GM10248 (cell line): ENCODE results near the gene NAT10.

Source experiments
- CTCF ChIA-PET: fragments of 300-600 bp; sonication (Branson Sonifier 250); formaldehyde crosslinking; extraction: SDS; loops from one replicate; lab custom pipeline; 2021; ENCODE audit warnings: antibody characterized with exemption; lab: Yijun Ruan, JAX
- POLR2A ChIA-PET: fragments of 350-650 bp; sonication (Branson Sonifier 250); formaldehyde crosslinking; extraction: SDS; loops from one replicate; lab custom pipeline; 2020; ENCODE audit warnings: antibody characterized with exemption; lab: Yijun Ruan, JAX
- DNase-seq: peaks from one replicate; pipeline ENCODE4 v3.0.0; 2012; ENCODE audit errors: extremely low spot score
- TF ChIP-seq, protein P1 (sequence below): IDR thresholded peaks from 2 replicates; pipeline ENCODE4 v1.5.1; 2012; ENCODE audit warnings: mild to moderate bottlenecking, low read depth; ENCODE audit errors: extremely low read depth, missing control alignments, control extremely low read depth

The NAT10 gene

DNA sequence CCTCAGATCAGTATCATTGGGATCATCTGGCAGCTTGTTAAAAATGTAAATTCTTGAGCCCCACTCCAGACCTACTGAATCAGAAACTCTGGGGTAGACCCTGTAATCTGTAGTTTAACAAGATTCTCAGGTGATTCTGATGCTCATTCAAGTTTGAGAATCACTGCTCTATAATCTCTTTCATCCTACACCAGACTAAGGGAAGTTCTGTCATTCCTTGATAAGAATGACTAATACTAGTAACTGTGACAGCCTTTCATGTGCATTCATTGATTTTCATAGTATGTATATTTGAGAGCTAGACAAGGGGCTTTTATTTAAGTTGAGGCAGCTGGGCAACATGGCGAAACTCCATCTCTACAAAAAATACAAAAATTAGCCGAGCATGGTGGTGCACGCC, 30.0 kb downstream of the NAT10 start:
- ChIA-PET POLR2A (no interaction called here), CTCF (interaction anchor here (0.8 to 3.5 kb wide), 6 partner anchors 13 to 357 kb away, joined by 3 to 11 read pairs (median 4); no protein-coding TSS in a partner anchor)
- no peak for DNase-seq
- TF ChIP-seq, protein P1, sequence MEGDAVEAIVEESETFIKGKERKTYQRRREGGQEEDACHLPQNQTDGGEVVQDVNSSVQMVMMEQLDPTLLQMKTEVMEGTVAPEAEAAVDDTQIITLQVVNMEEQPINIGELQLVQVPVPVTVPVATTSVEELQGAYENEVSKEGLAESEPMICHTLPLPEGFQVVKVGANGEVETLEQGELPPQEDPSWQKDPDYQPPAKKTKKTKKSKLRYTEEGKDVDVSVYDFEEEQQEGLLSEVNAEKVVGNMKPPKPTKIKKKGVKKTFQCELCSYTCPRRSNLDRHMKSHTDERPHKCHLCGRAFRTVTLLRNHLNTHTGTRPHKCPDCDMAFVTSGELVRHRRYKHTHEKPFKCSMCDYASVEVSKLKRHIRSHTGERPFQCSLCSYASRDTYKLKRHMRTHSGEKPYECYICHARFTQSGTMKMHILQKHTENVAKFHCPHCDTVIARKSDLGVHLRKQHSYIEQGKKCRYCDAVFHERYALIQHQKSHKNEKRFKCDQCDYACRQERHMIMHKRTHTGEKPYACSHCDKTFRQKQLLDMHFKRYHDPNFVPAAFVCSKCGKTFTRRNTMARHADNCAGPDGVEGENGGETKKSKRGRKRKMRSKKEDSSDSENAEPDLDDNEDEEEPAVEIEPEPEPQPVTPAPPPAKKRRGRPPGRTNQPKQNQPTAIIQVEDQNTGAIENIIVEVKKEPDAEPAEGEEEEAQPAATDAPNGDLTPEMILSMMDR, result no peak

DNA sequence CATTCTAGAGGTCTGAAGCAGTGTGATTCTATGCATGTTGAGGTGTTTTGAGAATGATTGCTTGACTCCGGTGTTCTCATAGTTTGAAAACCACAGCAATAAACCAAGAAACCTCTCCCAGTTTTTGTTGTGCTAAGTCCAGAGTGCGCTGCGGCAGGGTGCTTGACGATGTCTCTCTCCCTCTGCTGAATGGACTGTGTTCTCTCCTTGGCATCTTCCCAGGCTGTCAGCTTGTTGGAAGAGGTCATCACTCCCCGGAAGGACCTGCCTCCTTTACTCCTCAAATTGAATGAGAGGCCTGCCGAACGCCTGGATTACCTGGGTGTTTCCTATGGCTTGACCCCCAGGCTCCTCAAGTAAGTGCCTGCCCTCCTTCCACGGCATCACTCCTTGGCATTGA, 31.0 kb downstream of the NAT10 start:
- ChIA-PET POLR2A (no interaction called here), CTCF (interaction anchor here (1.2 to 3.5 kb wide), 3 partner anchors 15 to 356 kb away, joined by 4 to 11 read pairs (median 5); no protein-coding TSS in a partner anchor)
- no peak for DNase-seq
- TF ChIP-seq, protein P1, result no peak

DNA sequence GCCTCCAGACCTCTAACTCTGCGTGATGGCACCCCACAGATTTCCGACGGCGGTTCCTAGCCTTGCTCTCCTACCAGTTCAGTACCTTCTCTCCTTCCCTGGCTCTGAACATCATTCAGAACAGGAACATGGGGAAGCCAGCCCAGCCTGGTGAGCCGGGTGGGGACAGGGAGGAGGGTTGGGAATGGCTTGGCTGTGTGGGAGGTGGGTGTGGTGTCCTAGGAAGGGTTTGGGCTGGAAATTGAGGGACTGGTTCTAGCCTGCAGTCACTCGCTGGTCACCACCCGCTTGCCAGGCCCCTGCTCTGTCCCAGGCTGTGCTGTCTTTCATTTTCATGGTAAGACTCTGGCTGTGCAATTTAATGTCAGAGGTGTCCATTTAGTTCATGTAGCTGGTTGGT, 33.9 kb downstream of the NAT10 start:
- POLR2A ChIA-PET, result no interaction called here
- TF ChIP-seq, protein P1, result no peak
- CTCF ChIA-PET, result interaction anchor here (1.0 to 1.3 kb wide), 2 partner anchors 11 to 65 kb away, joined by 3 to 4 read pairs; no protein-coding TSS in a partner anchor
- DNase-seq, result no peak

DNA sequence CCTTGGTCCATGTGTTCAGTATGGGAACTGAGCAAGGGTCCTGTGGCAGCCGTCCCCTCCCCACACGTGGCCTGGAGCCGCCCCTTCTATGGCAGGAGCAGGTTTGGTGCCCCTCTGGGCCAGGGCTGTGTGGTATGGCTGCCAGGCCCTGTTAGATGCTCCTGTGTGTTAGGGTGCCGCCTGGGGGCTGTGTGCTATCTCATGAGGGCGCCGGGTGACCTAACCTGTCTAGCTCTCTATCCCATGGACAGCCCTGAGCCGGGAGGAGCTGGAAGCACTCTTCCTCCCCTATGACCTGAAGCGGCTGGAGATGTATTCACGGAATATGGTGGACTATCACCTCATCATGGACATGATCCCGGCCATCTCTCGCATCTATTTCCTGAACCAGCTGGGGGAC, 34.7 kb downstream of the NAT10 start:
- ChIA-PET CTCF (interaction anchor here (1.0 to 1.8 kb wide), 5 partner anchors 10 to 66 kb away, joined by 3 to 6 read pairs (median 3); no protein-coding TSS in a partner anchor), POLR2A (no interaction called here)
- TF ChIP-seq, protein P1, result no peak
- no peak for DNase-seq

DNA sequence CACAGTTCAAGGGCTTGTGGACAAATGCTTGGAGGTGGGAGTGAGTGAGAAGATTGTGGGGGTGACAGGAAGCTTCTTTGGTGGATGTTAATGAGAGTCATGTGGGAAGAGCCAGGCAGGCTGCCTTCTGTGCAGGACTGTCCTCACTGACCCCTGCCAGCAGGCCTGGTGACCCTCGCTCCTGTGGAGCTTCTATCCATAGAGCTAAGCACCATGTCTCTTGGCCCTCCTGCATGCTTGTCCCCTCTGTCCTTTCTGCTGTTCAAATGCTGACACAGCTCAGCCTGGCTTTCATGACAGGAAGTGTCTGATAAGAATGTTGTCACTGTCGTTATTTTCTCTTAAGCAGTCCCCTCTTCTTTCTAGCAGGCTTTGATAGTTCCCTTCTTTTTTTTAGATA, 37.6 kb downstream of the NAT10 start:
- ChIA-PET POLR2A (no interaction called here), CTCF (interaction anchor here (0.8 to 2.0 kb wide), 5 partner anchors 9 to 146 kb away, joined by 3 to 7 read pairs (median 4); no protein-coding TSS in a partner anchor)
- TF ChIP-seq, protein P1, result no peak
- no peak for DNase-seq

DNA sequence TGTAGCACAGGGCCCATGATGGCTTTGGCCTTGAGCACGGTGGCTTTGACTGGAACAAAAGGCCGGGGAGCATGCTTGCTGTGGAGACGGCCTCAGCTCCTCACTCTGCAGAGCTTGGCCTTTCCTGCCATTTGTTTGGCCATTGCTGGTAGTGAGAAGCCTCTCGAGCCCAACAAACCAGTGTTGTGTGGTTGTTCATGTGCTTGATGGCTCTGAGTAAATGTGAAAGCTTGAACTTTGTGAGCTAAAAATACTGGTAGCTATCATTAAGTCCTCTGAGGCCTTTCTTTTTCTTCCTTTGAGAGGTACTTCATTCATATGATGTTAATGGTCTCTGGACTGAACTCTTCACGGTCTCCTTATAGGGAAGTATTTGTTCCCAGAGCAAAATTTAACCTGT, 39.6 kb downstream of the NAT10 start:
- CTCF ChIA-PET, result interaction anchor here (0.7 to 2.2 kb wide), 7 partner anchors 9 to 324 kb away, joined by 3 to 6 read pairs (median 3); no protein-coding TSS in a partner anchor
- peak; percentile 74 for DNase-seq
- TF ChIP-seq, protein P1, result no peak
- POLR2A ChIA-PET, result no interaction called here
